CD8-positive, alpha-beta memory T cell (primary cell): Measurements from ENCODE around the gene GPR146. TPM values are rescaled to one million over a fixed set of nuclear protein-coding genes. Genes with fewer than 3 reads are reported as not detected.

Experiments used
- CTCF ChIA-PET: fragments of 350-600 bp; sonication (Branson Sonifier 250); formaldehyde crosslinking; loops from one replicate; lab custom pipeline; 2021; ENCODE audit warnings: antibody characterized with exemption; lab: Charles Lee
- POLR2A ChIA-PET: fragments of 350-600 bp; sonication (Branson Sonifier 250); formaldehyde crosslinking; loops from one replicate; lab custom pipeline; 2021; ENCODE audit warnings: antibody characterized with exemption; lab: Charles Lee
- DNase-seq, 5 donors: peaks; one replicate each; pipeline versions ENCODE4 v3.0.0 to v3.0.0-alpha.2; 2020 to 2022; ENCODE audit warnings: mixed read lengths in 1 of 5
- H3K27ac ChIP-seq: one replicate; pipeline ENCODE4 v1.7.0; 2013; ENCODE audit warnings: low read depth, mild to moderate bottlenecking, low read length, moderate library complexity
- H3K27me3 ChIP-seq: 2 replicates; pipeline ENCODE4 v1.7.0; 2013; ENCODE audit warnings: low read length, mild to moderate bottlenecking; ENCODE audit not compliant: insufficient read depth, poor library complexity, severe bottlenecking
- H3K36me3 ChIP-seq: 2 replicates; pipeline ENCODE4 v1.7.0; 2013; ENCODE audit warnings: mild to moderate bottlenecking, low read length, moderate library complexity; ENCODE audit not compliant: insufficient read depth
- H3K4me1 ChIP-seq: 2 replicates; pipeline ENCODE4 v1.7.0; 2013; ENCODE audit warnings: mild to moderate bottlenecking, low read length, moderate library complexity; ENCODE audit not compliant: insufficient read depth
- H3K4me3 ChIP-seq: 2 replicates; pipeline ENCODE4 v1.7.0; 2013; ENCODE audit warnings: mild to moderate bottlenecking, low read length
- H3K9me3 ChIP-seq: 2 replicates; pipeline ENCODE4 v1.7.0; 2013; ENCODE audit warnings: mild to moderate bottlenecking, low read length
- H3K27ac Mint-ChIP-seq, 8 donors: one replicate each; pipeline ENCODE4 v1.8.0; 2020 to 2021; ENCODE audit warnings: mixed read lengths in 8 of 8, mild to moderate bottlenecking in 6 of 8, inconsistent platforms in 3 of 8, moderate library complexity in 3 of 8
- H3K27me3 Mint-ChIP-seq, 2 donors: one replicate each; pipeline ENCODE4 v1.8.0; 2020 to 2021; ENCODE audit warnings: mixed read lengths in 2 of 2, mild to moderate bottlenecking in 1 of 2, moderate library complexity in 1 of 2
- H3K36me3 Mint-ChIP-seq, 3 donors: one replicate each; pipeline ENCODE4 v1.8.0; 2020 to 2021; ENCODE audit warnings: mixed read lengths in 3 of 3, inconsistent platforms in 1 of 3, mild to moderate bottlenecking in 1 of 3
- H3K4me1 Mint-ChIP-seq, 3 donors: one replicate each; pipeline ENCODE4 v1.8.0; 2020 to 2021; ENCODE audit warnings: mixed read lengths in 3 of 3, inconsistent platforms in 1 of 3, mild to moderate bottlenecking in 1 of 3
- H3K4me3 Mint-ChIP-seq, 7 donors: one replicate each; pipeline ENCODE4 v1.8.0; 2020 to 2021; ENCODE audit warnings: mixed read lengths in 7 of 7, mild to moderate bottlenecking in 6 of 7, moderate library complexity in 4 of 7, inconsistent platforms in 2 of 7
- H3K9me3 Mint-ChIP-seq, 5 donors: one replicate each; pipeline ENCODE4 v1.8.0; 2020 to 2022; ENCODE audit warnings: mixed read lengths in 5 of 5, mild to moderate bottlenecking in 3 of 5, moderate library complexity in 2 of 5, inconsistent platforms in 1 of 5
- polyA plus RNA-seq: library from polyadenylated mRNA; unstranded; fragments of 300-500 nt; fragmentation: Illumina TruSeq; gene quantifications from one replicate; pipeline ENCODE4 v1.2.3, GENCODE V29; 2021
- total RNA-seq, 2 experiments: library from RNA; stranded (reverse); gene quantifications; one replicate each; pipeline ENCODE4 v1.2.3, GENCODE V29; 2021

Gene GPR146
- total RNA-seq = under 1 TPM; 0.55 to 0.70 TPM
- polyA plus RNA-seq = 1.2 TPM

- peaks cover 57 to 72% (median 59%) of the 10 kb centered on the region in 3 donors for H3K4me1 Mint-ChIP-seq
Observed at GRCh38 chr7:1044189-1045068, at the start of gene GPR146. Gene GPR146 (plus strand): TSS chr7:1044546. CDS start chr7:1057516, 12,970 bp downstream.

GRCh38 chr7:994592-995308 is 49.6 kb upstream of the GPR146 start:
- Mint-ChIP-seq H3K9me3 (no peaks in the 10 kb centered on the region), H3K36me3 (peaks cover 0 to 19% (median 0%) of the 10 kb centered on the region in 3 donors)

More at GRCh38 chr7:1044189-1045068, at the start of gene GPR146:
- peak within 1 kb of the TSS; percentile 68 for H3K4me3 ChIP-seq
- no peaks in the 10 kb centered on the region for H3K9me3 Mint-ChIP-seq
- H3K4me1 ChIP-seq = peaks cover 65% of the 10 kb centered on the region
- H3K27me3 ChIP-seq = no peaks in the 10 kb centered on the region
- no peaks in the 10 kb centered on the region for H3K27me3 Mint-ChIP-seq
- peak within 1 kb of the TSS; percentile 67 to 90 (median 86) for H3K27ac Mint-ChIP-seq
- peak within 1 kb of the TSS; percentile 76 for H3K27ac ChIP-seq
- peak; percentile 81 to 92 (median 89) for DNase-seq
- peak within 1 kb of the TSS; percentile 83 to 92 (median 87) for H3K4me3 Mint-ChIP-seq
- ChIA-PET CTCF (interaction anchor here (0.7 to 4.5 kb wide), 8 partner anchors 9 to 71 kb away, joined by 3 to 28 read pairs (median 6); no protein-coding TSS in a partner anchor), POLR2A (interaction anchor here (1.3 to 1.6 kb wide), 4 partner anchors 14 to 19 kb away, joined by 3 to 6 read pairs (median 4); no protein-coding TSS in a partner anchor)
- H3K36me3 Mint-ChIP-seq = peaks cover 0 to 1% (median 0%) of the 10 kb centered on the region in 3 donors
- no peaks in the 10 kb centered on the region for H3K36me3 ChIP-seq
- H3K9me3 ChIP-seq = no peaks in the 10 kb centered on the region

GRCh38 chr7:995571-995970 is 48.8 kb upstream of the GPR146 start:
- no peak overlapping the region for H3K27ac Mint-ChIP-seq
- no peaks in the 10 kb centered on the region for H3K9me3 Mint-ChIP-seq
- POLR2A ChIA-PET = no interaction called here
- H3K4me3 ChIP-seq = no peak overlapping the region
- CTCF ChIA-PET = interaction anchor here (0.6 to 9.5 kb wide), 6 partner anchors 13 to 195 kb away, joined by 3 to 222 read pairs (median 10); partner anchors contain the start of gene CYP2W1
- H3K4me3 Mint-ChIP-seq = no peak overlapping the region
- H3K4me1 Mint-ChIP-seq = peaks cover 0 to 5% (median 3%) of the 10 kb centered on the region in 3 donors
- H3K4me1 ChIP-seq = peaks cover 5% of the 10 kb centered on the region
- H3K27ac ChIP-seq = no peak overlapping the region
- DNase-seq = no peak
- peaks cover 0 to 25% (median 0%) of the 10 kb centered on the region in 3 donors for H3K36me3 Mint-ChIP-seq
- no peaks in the 10 kb centered on the region for H3K36me3 ChIP-seq
- H3K27me3 ChIP-seq = no peaks in the 10 kb centered on the region
- H3K27me3 Mint-ChIP-seq = no peaks in the 10 kb centered on the region
- H3K9me3 ChIP-seq = no peaks in the 10 kb centered on the region

More at GRCh38 chr7:994592-995308, 49.6 kb upstream of the GPR146 start:
- no peaks in the 10 kb centered on the region for H3K27me3 ChIP-seq
- Mint-ChIP-seq H3K4me1 (peaks cover 0 to 5% (median 3%) of the 10 kb centered on the region in 3 donors), H3K4me3 (no peak overlapping the region), H3K27me3 (no peaks in the 10 kb centered on the region), H3K27ac (no peak overlapping the region)
- no peaks in the 10 kb centered on the region for H3K36me3 ChIP-seq
- no peak overlapping the region for H3K27ac ChIP-seq
- ChIA-PET CTCF (interaction anchor here (1.3 to 9.5 kb wide), 14 partner anchors 13 to 181 kb away, joined by 4 to 222 read pairs (median 14); partner anchors contain the start of genes COX19, CYP2W1 and GPR146), POLR2A (interaction anchor here (0.6 to 0.7 kb wide), 2 partner anchors 73 to 77 kb away, joined by 3 to 5 read pairs; no protein-coding TSS in a partner anchor)
- no peaks in the 10 kb centered on the region for H3K9me3 ChIP-seq
- no peak overlapping the region for H3K4me3 ChIP-seq
- no peak for DNase-seq
- peaks cover 5% of the 10 kb centered on the region for H3K4me1 ChIP-seq

- Mint-ChIP-seq H3K4me3 (no peak overlapping the region), H3K9me3 (no peaks in the 10 kb centered on the region), H3K27me3 (no peaks in the 10 kb centered on the region), H3K27ac (no peak overlapping the region), H3K36me3 (peaks cover 0 to 30% (median 0%) of the 10 kb centered on the region in 3 donors), H3K4me1 (peaks cover 0 to 5% (median 3%) of the 10 kb centered on the region in 3 donors)
- Histone ChIP-seq H3K4me1 (peaks cover 5% of the 10 kb centered on the region), H3K27me3 (no peaks in the 10 kb centered on the region), H3K9me3 (no peaks in the 10 kb centered on the region), H3K36me3 (no peaks in the 10 kb centered on the region), H3K27ac (no peak overlapping the region), H3K4me3 (no peak overlapping the region)
- DNase-seq = no peak
- POLR2A ChIA-PET = no interaction called here
- CTCF ChIA-PET = interaction anchor here (0.6 to 9.5 kb wide), 4 partner anchors 14 to 195 kb away, joined by 3 to 222 read pairs (median 10); partner anchors contain the start of gene CYP2W1
Observed at GRCh38 chr7:996079-996872, 48.1 kb upstream of the GPR146 start.

GRCh38 chr7:997404-998395 is 46.6 kb upstream of the GPR146 start:
- Mint-ChIP-seq H3K4me1 (peaks cover 0 to 5% (median 3%) of the 10 kb centered on the region in 3 donors), H3K4me3 (no peak overlapping the region), H3K27ac (peak overlapping the region in 1 of 8 donors; percentile 54), H3K36me3 (peaks cover 0 to 30% (median 0%) of the 10 kb centered on the region in 3 donors), H3K27me3 (no peaks in the 10 kb centered on the region), H3K9me3 (no peaks in the 10 kb centered on the region)
- Histone ChIP-seq H3K27ac (no peak overlapping the region), H3K9me3 (no peaks in the 10 kb centered on the region), H3K4me3 (no peak overlapping the region), H3K36me3 (no peaks in the 10 kb centered on the region), H3K4me1 (peaks cover 4% of the 10 kb centered on the region), H3K27me3 (no peaks in the 10 kb centered on the region)
- ChIA-PET CTCF (interaction anchor here (1.1 to 9.5 kb wide), 2 partner anchors 28 to 66 kb away, joined by 3 to 222 read pairs; no protein-coding TSS in a partner anchor), POLR2A (no interaction called here)
- DNase-seq = no peak

- no peak overlapping the region for H3K27ac ChIP-seq
- POLR2A ChIA-PET = no interaction called here
- no peak overlapping the region for H3K27ac Mint-ChIP-seq
Observed at GRCh38 chr7:999149-999879, 45.0 kb upstream of the GPR146 start.

More at GRCh38 chr7:999149-999879, 45.0 kb upstream of the GPR146 start:
- H3K27me3 ChIP-seq = no peaks in the 10 kb centered on the region
- H3K4me3 Mint-ChIP-seq = no peak overlapping the region
- no peak overlapping the region for H3K4me3 ChIP-seq
- H3K9me3 ChIP-seq = no peaks in the 10 kb centered on the region
- H3K36me3 ChIP-seq = no peaks in the 10 kb centered on the region
- H3K27me3 Mint-ChIP-seq = no peaks in the 10 kb centered on the region
- H3K4me1 ChIP-seq = no peaks in the 10 kb centered on the region
- CTCF ChIA-PET = interaction anchor here (9.5 kb wide), 1 partner anchor 64 kb away, joined by 222 read pairs; no protein-coding TSS in a partner anchor
- no peaks in the 10 kb centered on the region for H3K4me1 Mint-ChIP-seq
- no peak for DNase-seq
- H3K9me3 Mint-ChIP-seq = no peaks in the 10 kb centered on the region
- peaks cover 0 to 32% (median 0%) of the 10 kb centered on the region in 3 donors for H3K36me3 Mint-ChIP-seq
